A549 (cell line): ENCODE data around the gene GBP4. TPM values are rescaled to one million over a fixed set of nuclear protein-coding genes. Genes with fewer than 3 reads are reported as not detected.

Experiments used
- ATAC-seq, 2 experiments: fragments of 200-7000 bp in 1 of 2; fragments of >200 bp in 1 of 2; cut with Nextera tagmentation in 1 of 2; cut with Tn5 transposase in 1 of 2; 3 replicates each; pipeline versions ENCODE4 v1.8.0 to v1.9.1; 2018 to 2020; ENCODE audit warnings: mild to moderate bottlenecking in 1 of 2, moderate library complexity in 1 of 2
- CTCF ChIA-PET: fragments of 300-600 bp; sonication (Branson Sonifier 250); formaldehyde crosslinking; extraction: SDS; loops from one replicate; lab custom pipeline; 2021; ENCODE audit warnings: antibody characterized with exemption, inconsistent platforms; lab: Yijun Ruan, JAX
- POLR2A ChIA-PET: fragments of 350-600 bp; formaldehyde crosslinking; extraction: SDS; loops from one replicate; lab custom pipeline; 2021; ENCODE audit warnings: antibody characterized with exemption, inconsistent platforms; lab: Yijun Ruan, JAX
- DNase-seq, 2 experiments: peaks; one replicate each; pipeline versions ENCODE4 v3.0.0 to v3.0.0-alpha.2; 2011 to 2016; ENCODE audit warnings: low read depth in 1 of 2, low spot score in 1 of 2
- FAIRE-seq: peaks from 2 replicates; lab custom pipeline; 2011; peaks lifted over from hg19 to GRCh38; lab: Jason Lieb, UNC
- H3K27ac ChIP-seq, 2 experiments: fragments of >200 bp; sonication (Bioruptor Twin); formaldehyde crosslinking; 3 replicates each; pipeline ENCODE4 v1.5.1; 2016 to 2017
- H3K4me1 ChIP-seq: fragments of >200 bp; sonication (Bioruptor Twin); formaldehyde crosslinking; 3 replicates; pipeline ENCODE4 v1.6.1; 2016
- H3K4me2 ChIP-seq: fragments of >200 bp; sonication (Bioruptor Twin); formaldehyde crosslinking; 3 replicates; pipeline ENCODE4 v1.6.1; 2016
- H3K4me3 ChIP-seq: fragments of >200 bp; sonication (Bioruptor Twin); formaldehyde crosslinking; 3 replicates; pipeline ENCODE4 v1.5.1; 2016
- H3K9me3 ChIP-seq: fragments of >200 bp; sonication (Bioruptor Twin); formaldehyde crosslinking; 3 replicates; pipeline ENCODE4 v1.6.1; 2016
- ATOH8 ChIP-seq: fragments of 250-450 bp; sonication (Bioruptor Pico); IDR thresholded peaks from 2 replicates; pipeline ENCODE4 v1.5.0; 2020; ENCODE audit warnings: low read depth, mild to moderate bottlenecking, moderate library complexity
- BHLHE40 ChIP-seq: IDR thresholded peaks from 2 replicates; pipeline ENCODE4 v1.6.1; 2012; ENCODE audit warnings: low read depth, low read length, inconsistent platforms
- CBX2 ChIP-seq: fragments of 200-600 bp; sonication (generic); IDR thresholded peaks from 2 replicates; pipeline ENCODE4 v1.6.1; 2016; ENCODE audit warnings: low read depth, mild to moderate bottlenecking, borderline replicate concordance
- CBX8 ChIP-seq: fragments of 200-600 bp; sonication (generic); IDR thresholded peaks from 2 replicates; pipeline ENCODE4 v1.6.1; 2016
- E2F6 ChIP-seq: IDR thresholded peaks from 2 replicates; pipeline ENCODE4 v1.6.1; 2012; ENCODE audit warnings: low read depth, borderline replicate concordance
- EHMT2 ChIP-seq: fragments of 200-600 bp; sonication (generic); IDR thresholded peaks from 2 replicates; pipeline ENCODE4 v1.6.1; 2016; ENCODE audit warnings: antibody characterized with exemption, low read depth, mild to moderate bottlenecking, moderate library complexity
- ELK1 ChIP-seq: fragments of 150-350 bp; IDR thresholded peaks from 2 replicates; pipeline ENCODE4 v1.6.1; 2014; ENCODE audit warnings: low read depth, mild to moderate bottlenecking, low read length
- EP300 ChIP-seq, 2 experiments: fragments of >200 bp; sonication (Bioruptor Twin); formaldehyde crosslinking; IDR thresholded peaks; 2 replicates in 1 of 2; 3 replicates in 1 of 2; pipeline ENCODE4 v1.6.1; 2016 to 2017
- FOSB ChIP-seq: fragments of 250-450 bp; sonication (Bioruptor Pico); IDR thresholded peaks from 2 replicates; pipeline ENCODE4 v1.5.0; 2020; ENCODE audit warnings: mild to moderate bottlenecking, moderate library complexity
- FOSL2 ChIP-seq, 2 experiments: fragments of 450-650 bp in 1 of 2; fragments of >200 bp in 1 of 2; sonication (Bioruptor Twin) in 1 of 2; formaldehyde crosslinking; IDR thresholded peaks; 2 replicates each; pipeline versions ENCODE4 v1.5.0 to v1.6.1; 2016 to 2020; ENCODE audit warnings: mild to moderate bottlenecking in 1 of 2, moderate library complexity in 1 of 2
- HDAC2 ChIP-seq: fragments of 200-600 bp; sonication (generic); IDR thresholded peaks from 2 replicates; pipeline ENCODE4 v1.6.1; 2016
- HOXA7 ChIP-seq: fragments of 250-450 bp; sonication (Bioruptor Pico); IDR thresholded peaks from 2 replicates; pipeline ENCODE4 v1.5.0; 2020; ENCODE audit warnings: mild to moderate bottlenecking, moderate library complexity
- HOXB5 ChIP-seq: fragments of 250-450 bp; sonication (Bioruptor Pico); IDR thresholded peaks from 2 replicates; pipeline ENCODE4 v1.5.0; 2020; ENCODE audit warnings: mild to moderate bottlenecking, moderate library complexity
- KDM5A ChIP-seq: fragments of 200-600 bp; sonication (generic); IDR thresholded peaks from 2 replicates; pipeline ENCODE4 v1.6.1; 2016; ENCODE audit warnings: antibody characterized with exemption, mild to moderate bottlenecking
- MAFK ChIP-seq: fragments of 450-650 bp; IDR thresholded peaks from 2 replicates; pipeline ENCODE4 v1.6.1; 2014; ENCODE audit not compliant: partially characterized antibody
- MYC ChIP-seq: IDR thresholded peaks from 2 replicates; pipeline ENCODE4 v1.6.1; 2012; ENCODE audit warnings: mild to moderate bottlenecking, inconsistent platforms, low read length, improper control_type of control experiment, borderline replicate concordance
- POLR2A ChIP-seq: IDR thresholded peaks from 2 replicates; pipeline ENCODE4 v1.6.1; 2012; ENCODE audit warnings: mild to moderate bottlenecking, low read length
- POLR2AphosphoS2 ChIP-seq: conservative IDR thresholded peaks from 2 replicates; pipeline ENCODE4 v1.6.1; 2012; ENCODE audit warnings: low read length, improper control_type of control experiment, inconsistent platforms
- REST ChIP-seq: fragments of 200-600 bp; sonication (generic); IDR thresholded peaks from 2 replicates; pipeline ENCODE4 v1.6.1; 2016; ENCODE audit warnings: antibody characterized with exemption, mild to moderate bottlenecking, moderate library complexity
- SREBF2 ChIP-seq: fragments of 450-650 bp; IDR thresholded peaks from 2 replicates; pipeline ENCODE4 v1.6.1; 2014; ENCODE audit warnings: mild to moderate bottlenecking, moderate library complexity
- TP53 ChIP-seq: fragments of 250-450 bp; sonication (Bioruptor Pico); IDR thresholded peaks from 2 replicates; pipeline ENCODE4 v1.5.0; 2021; ENCODE audit warnings: mild to moderate bottlenecking, moderate library complexity
- ZNF302 ChIP-seq: fragments of 250-450 bp; sonication (Bioruptor Pico); IDR thresholded peaks from 2 replicates; pipeline ENCODE4 v1.9.0; 2021; ENCODE audit warnings: inconsistent platforms, mild to moderate bottlenecking, moderate library complexity
- WGBS: methylation state at CpG from one replicate; pipeline ENCODE4 v1.1.6; 2017; ENCODE audit errors: missing lambda C conversion rate; 5-methylcytosine and 5-hydroxymethylcytosine counted together
- polyA plus RNA-seq, 4 experiments: library from polyadenylated mRNA; depleted of rRNA in 3 of 4; stranded (reverse); fragments of >200 nt; fragmentation: RNase III in 1 of 4; extraction: RNeasy Plus Mini Kit Qiagen cat#74134 plus additional on column Dnase treatment in 1 of 4; gene quantifications; 2 replicates in 3 of 4; 3 replicates in 1 of 4; pipeline ENCODE4 v1.2.3, GENCODE V29; 2011 to 2017

GBP4 gene
- polyA plus RNA-seq, 2 of the 4 experiments (the other 2 are of a cell fraction) = not detected

GRCh38 chr1:89200663-89201062 is 1.9 kb upstream of the GBP4 start:
- H3K9me3 ChIP-seq = no peaks in the 10 kb centered on the region
- no peak overlapping the region for H3K4me2 ChIP-seq
- ChIA-PET POLR2A (no interaction called here), CTCF (no interaction called here)
- DNase-seq = no peak
- no peak overlapping the region for H3K27ac ChIP-seq
- ATAC-seq = no peak
- no peak for TF ChIP-seq ELK1
- 6% methylated on average over 2 of the region's 2 CpGs for WGBS
- no peak overlapping the region for H3K4me3 ChIP-seq
- FAIRE-seq = no peak
- H3K4me1 ChIP-seq = no peaks in the 10 kb centered on the region

- FAIRE-seq (no peak), DNase-seq (no peak), ATAC-seq (no peak)
- no peaks in the 10 kb centered on the region for H3K4me1 ChIP-seq
- H3K27ac ChIP-seq = no peak overlapping the region
- H3K4me2 ChIP-seq = no peak overlapping the region
- ChIA-PET CTCF (no interaction called here), POLR2A (no interaction called here)
- WGBS = 4% methylated on average over 1 of the region's 1 CpG
- no peak for TF ChIP-seq FOSB
- no peak overlapping the region for H3K4me3 ChIP-seq
- no peaks in the 10 kb centered on the region for H3K9me3 ChIP-seq
These were observed 836 bp upstream of the GBP4 start for GRCh38 chr1:89199525-89200031.

GRCh38 chr1:89198081-89198480 is 661 bp downstream of the GBP4 start:
- no peak for FAIRE-seq
- Histone ChIP-seq H3K4me3 (no peak overlapping the region), H3K4me1 (no peaks in the 10 kb centered on the region), H3K27ac (no peak overlapping the region), H3K9me3 (no peaks in the 10 kb centered on the region), H3K4me2 (no peak overlapping the region; the same call in 2 of the 3 replicates)
- ChIA-PET CTCF (no interaction called here), POLR2A (no interaction called here)
- ATAC-seq = no peak
- DNase-seq = no peak
- TF ChIP-seq FOSB (no peak), KDM5A (no peak), ZNF302 (CRISPR knock-in tag) (no peak), MYC (no peak), POLR2AphosphoS2 (no peak), TP53 (no peak), E2F6 (no peak), CBX2 (no peak), BHLHE40 (no peak), FOSL2 (IDR thresholded peaks at IDR 0.05) (no peak), FOSL2 (CRISPR knock-in tag; IDR thresholded peaks at IDR 0.05) (no peak), POLR2A (no peak)
- TF ChIP-seq, all 56 proteins: peak for 0
- 9% methylated on average over 8 of the region's 8 CpGs for whole genome bisulfite sequencing

- POLR2A ChIA-PET = no interaction called here
- DNase-seq = no peak
- no peak overlapping the region for H3K27ac ChIP-seq
- H3K4me1 ChIP-seq = no peaks in the 10 kb centered on the region
- WGBS = 58% methylated on average over 3 of the region's 3 CpGs
- CTCF ChIA-PET = no interaction called here
- no peak overlapping the region for H3K4me3 ChIP-seq
- no peak overlapping the region for H3K4me2 ChIP-seq
- FAIRE-seq = no peak
- H3K9me3 ChIP-seq = no peaks in the 10 kb centered on the region
- ATAC-seq = no peak
- no peak for TF ChIP-seq HOXB5
- no peak for TF ChIP-seq EP300 (IDR thresholded peaks at IDR 0.05)
- TF ChIP-seq ELK1 = no peak
- TF ChIP-seq REST = no peak
- TF ChIP-seq MAFK = no peak
- TF ChIP-seq KDM5A = no peak
- no peak for TF ChIP-seq HDAC2
- no peak for TF ChIP-seq EHMT2
- no peak for TF ChIP-seq CBX8
- TF ChIP-seq FOSL2 (IDR thresholded peaks at IDR 0.05) = no peak
- TF ChIP-seq FOSL2 (CRISPR knock-in tag; IDR thresholded peaks at IDR 0.05) = no peak
- TF ChIP-seq HOXA7 (CRISPR knock-in tag) = no peak
- no peak for TF ChIP-seq BHLHE40
- no peak for TF ChIP-seq ATOH8 (CRISPR knock-in tag)
- no peak for TF ChIP-seq POLR2A
- TF ChIP-seq SREBF2 = no peak
These were observed 3.3 kb downstream of the GBP4 start for GRCh38 chr1:89195476-89195875.
